T-helper 22 cell (primary cell): ENCODE results near the gene INTS3.

Experiments
- DNase-seq: peaks from one replicate; pipeline ENCODE4 v3.0.0-alpha.2; 2020; ENCODE audit warnings: low read depth

The INTS3 gene, protein sequence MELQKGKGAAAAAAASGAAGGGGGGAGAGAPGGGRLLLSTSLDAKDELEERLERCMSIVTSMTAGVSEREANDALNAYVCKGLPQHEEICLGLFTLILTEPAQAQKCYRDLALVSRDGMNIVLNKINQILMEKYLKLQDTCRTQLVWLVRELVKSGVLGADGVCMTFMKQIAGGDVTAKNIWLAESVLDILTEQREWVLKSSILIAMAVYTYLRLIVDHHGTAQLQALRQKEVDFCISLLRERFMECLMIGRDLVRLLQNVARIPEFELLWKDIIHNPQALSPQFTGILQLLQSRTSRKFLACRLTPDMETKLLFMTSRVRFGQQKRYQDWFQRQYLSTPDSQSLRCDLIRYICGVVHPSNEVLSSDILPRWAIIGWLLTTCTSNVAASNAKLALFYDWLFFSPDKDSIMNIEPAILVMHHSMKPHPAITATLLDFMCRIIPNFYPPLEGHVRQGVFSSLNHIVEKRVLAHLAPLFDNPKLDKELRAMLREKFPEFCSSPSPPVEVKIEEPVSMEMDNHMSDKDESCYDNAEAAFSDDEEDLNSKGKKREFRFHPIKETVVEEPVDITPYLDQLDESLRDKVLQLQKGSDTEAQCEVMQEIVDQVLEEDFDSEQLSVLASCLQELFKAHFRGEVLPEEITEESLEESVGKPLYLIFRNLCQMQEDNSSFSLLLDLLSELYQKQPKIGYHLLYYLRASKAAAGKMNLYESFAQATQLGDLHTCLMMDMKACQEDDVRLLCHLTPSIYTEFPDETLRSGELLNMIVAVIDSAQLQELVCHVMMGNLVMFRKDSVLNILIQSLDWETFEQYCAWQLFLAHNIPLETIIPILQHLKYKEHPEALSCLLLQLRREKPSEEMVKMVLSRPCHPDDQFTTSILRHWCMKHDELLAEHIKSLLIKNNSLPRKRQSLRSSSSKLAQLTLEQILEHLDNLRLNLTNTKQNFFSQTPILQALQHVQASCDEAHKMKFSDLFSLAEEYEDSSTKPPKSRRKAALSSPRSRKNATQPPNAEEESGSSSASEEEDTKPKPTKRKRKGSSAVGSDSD

DNA sequence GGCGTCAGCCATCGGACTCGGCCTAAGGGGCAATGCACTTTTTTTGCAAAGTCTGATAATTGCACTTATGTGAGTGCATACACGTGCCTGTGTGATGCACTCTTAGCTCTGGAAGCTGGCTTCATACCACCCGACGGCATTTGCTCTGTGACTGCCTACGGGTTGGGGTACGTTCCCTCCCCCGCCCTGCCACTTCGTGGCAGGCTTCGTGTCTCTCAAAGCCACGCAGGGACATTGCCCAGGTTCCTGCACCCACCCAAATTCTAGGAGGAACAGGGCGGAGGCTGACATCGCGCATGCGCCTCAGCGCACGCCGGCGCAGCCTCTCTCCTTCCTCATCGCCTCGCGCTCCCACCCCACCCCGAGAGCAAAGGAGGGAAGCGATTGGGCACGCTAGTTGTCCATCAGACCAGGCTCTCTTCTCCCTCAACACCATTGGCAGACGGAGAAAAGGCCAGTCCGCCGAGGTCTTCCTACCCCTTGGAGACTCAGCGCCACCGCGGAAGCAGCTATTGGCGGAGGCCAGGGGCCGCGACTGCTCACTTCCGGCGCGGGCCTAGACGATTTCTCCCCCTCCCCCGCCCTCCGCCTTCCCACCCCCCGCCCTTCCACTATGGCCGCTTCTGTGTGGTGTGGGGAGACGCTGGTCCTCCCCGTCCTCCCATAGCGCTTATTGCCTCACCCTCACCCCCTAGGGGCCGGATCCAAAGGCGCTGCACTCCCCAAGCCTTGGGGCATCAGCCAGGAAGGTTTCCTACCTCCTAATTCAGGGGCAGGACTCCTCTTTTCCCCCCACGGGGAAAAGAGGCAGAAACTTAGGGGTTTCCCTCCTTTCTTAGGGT is at the start of gene INTS3:
Gene INTS3 (plus strand): TSS at position 588 of the 842 bp plus-strand sequence. CDS start 585 bp downstream, outside the sequence.
- peak; percentile 100 for DNase-seq

DNA sequence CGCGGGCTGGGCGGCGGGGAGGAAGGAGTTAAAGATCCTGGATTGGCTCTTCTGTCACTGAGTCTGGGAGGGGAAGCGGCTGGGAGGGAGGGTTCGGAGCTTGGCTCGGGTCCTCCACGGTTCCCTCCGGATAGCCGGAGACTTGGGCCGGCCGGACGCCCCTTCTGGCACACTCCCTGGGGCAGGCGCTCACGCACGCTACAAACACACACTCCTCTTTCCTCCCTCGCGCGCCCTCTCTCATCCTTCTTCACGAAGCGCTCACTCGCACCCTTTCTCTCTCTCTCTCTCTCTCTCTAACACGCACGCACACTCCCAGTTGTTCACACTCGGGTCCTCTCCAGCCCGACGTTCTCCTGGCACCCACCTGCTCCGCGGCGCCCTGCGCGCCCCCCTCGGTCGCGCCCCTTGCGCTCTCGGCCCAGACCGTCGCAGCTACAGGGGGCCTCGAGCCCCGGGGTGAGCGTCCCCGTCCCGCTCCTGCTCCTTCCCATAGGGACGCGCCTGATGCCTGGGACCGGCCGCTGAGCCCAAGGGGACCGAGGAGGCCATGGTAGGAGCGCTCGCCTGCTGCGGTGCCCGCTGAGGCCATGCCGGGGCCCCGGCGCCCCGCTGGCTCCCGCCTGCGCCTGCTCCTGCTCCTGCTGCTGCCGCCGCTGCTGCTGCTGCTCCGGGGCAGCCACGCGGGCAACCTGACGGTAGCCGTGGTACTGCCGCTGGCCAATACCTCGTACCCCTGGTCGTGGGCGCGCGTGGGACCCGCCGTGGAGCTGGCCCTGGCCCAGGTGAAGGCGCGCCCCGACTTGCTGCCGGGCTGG is 49.1 kb upstream of the INTS3 start, which contains the start of gene NPR1:
Gene NPR1 (plus strand): TSS at position 170 of the 818 bp plus-strand sequence. CDS start 421 bp downstream, at position 591.
- no peak for DNase-seq

DNA sequence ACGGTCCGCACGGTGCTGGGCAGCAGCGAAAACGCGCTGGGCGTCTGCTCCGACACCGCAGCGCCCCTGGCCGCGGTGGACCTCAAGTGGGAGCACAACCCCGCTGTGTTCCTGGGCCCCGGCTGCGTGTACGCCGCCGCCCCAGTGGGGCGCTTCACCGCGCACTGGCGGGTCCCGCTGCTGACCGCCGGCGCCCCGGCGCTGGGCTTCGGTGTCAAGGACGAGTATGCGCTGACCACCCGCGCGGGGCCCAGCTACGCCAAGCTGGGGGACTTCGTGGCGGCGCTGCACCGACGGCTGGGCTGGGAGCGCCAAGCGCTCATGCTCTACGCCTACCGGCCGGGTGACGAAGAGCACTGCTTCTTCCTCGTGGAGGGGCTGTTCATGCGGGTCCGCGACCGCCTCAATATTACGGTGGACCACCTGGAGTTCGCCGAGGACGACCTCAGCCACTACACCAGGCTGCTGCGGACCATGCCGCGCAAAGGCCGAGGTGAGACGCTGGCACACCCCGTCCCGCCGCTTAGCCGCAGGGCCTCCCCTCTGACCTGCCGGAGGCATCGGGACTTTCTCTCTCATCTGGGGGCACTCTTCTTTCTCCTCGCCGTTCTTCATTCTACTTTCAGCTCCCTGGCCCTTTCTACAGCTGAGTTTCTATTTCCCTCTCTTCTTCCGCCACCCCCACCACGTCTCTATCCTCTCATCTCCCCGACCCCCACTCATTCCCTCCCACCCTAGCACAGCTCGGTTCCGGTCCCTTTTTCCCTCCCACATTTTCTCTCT is 48.3 kb upstream of the INTS3 start:
- DNase-seq, result no peak

DNA sequence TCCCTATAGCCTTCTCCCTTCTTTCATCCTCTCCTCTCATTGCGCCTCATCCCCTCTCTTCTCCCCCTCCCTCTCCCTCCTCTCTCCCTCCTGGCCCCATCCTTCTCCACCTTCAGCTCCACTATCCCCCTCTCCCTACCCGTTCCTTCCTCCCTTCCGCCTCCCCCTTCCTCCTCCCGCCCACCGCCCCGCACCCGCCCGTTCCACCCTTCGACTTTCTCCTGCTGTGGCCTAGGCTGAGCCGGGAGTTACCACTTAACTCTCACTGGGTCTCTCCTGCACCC is 47.8 kb upstream of the INTS3 start:
- no peak for DNase-seq

DNA sequence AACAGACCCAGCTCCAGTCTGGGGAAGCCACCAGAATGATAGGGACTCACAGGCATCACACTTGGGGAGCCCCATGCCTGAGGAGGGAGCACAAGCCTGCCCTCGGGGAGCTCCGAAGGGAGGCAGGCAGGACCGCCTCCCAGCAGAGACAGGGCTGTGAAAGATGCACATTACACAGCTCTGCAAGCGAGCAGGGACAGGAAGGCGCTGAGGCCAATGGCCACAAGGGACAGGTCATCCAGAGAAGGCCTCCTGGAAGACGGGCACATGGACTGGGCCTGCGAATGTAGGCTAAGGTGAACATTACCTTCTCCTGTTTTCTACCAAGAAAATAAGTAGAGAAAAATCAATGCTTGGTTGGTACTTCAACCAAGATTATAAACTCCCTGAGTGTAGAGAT is 45.1 kb upstream of the INTS3 start:
- DNase-seq, result no peak

DNA sequence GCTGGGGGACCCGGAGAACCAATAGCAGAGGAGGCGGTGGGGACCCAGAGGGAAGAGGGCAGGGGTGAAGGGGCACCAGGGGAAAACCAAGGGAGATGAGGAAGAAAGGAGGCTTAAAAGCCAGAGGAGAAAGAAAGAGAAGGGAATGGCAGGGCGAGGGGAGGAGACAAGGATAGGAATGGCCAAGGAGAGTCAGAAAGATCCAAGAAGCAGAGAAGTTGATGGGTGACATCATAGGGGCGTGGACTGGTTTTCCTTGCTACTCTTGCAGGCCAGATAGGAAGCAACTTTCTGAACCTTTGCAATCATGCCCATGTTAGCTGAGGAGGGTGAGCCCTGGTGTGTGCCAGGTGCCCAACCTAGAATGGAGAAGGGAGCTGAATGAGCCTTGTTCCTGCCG is 44.0 kb upstream of the INTS3 start:
- no peak for DNase-seq

DNA sequence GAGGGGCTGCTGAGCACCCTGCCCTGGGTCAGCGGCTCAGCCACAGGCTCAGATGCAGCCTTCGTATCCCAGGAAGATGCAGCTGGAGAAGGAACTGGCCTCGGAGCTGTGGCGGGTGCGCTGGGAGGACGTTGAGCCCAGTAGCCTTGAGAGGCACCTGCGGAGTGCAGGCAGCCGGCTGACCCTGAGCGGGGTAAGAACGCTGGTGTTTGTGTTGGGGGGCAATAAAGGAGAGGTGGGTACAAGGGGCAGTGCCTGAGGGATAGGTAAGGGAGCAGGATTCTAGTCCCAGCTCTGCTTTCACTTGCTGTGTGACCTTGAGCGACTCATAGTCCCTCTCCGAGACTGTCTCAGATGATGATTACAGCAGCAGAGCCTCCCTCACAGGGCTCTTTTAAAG is 43.0 kb upstream of the INTS3 start:
- DNase-seq, result no peak

DNA sequence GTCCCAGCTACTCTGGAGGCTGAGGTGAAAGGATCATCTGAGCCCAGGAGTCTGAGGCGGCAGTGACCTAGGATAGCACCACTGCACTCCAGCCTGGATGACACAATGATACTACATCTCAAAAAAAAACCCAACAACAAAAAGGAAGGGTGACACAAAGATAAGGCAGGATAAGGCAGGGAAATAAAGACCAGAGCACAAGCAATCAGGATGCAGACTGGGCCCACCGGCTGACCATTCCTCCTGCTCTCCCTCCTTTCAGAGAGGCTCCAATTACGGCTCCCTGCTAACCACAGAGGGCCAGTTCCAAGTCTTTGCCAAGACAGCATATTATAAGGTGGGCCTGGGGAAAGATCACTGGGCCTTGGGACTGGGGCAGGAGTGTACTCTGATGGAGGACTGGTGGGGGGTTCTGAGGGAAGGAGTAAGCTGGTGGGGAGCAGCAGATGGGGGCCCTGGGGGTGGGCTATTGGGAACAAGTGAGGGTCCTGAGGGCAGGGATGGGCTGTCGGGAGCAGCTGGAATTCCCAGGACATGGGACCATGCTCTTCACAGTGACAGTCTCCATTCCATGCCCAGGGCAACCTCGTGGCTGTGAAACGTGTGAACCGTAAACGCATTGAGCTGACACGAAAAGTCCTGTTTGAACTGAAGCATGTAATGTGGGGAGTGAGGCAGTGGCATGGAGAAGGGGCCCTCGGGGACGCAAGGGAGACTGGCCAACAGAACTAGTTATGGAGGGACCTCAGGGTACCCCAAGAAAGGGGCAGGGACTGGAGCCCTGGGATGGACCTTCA is 42.1 kb upstream of the INTS3 start:
- DNase-seq, result no peak

DNA sequence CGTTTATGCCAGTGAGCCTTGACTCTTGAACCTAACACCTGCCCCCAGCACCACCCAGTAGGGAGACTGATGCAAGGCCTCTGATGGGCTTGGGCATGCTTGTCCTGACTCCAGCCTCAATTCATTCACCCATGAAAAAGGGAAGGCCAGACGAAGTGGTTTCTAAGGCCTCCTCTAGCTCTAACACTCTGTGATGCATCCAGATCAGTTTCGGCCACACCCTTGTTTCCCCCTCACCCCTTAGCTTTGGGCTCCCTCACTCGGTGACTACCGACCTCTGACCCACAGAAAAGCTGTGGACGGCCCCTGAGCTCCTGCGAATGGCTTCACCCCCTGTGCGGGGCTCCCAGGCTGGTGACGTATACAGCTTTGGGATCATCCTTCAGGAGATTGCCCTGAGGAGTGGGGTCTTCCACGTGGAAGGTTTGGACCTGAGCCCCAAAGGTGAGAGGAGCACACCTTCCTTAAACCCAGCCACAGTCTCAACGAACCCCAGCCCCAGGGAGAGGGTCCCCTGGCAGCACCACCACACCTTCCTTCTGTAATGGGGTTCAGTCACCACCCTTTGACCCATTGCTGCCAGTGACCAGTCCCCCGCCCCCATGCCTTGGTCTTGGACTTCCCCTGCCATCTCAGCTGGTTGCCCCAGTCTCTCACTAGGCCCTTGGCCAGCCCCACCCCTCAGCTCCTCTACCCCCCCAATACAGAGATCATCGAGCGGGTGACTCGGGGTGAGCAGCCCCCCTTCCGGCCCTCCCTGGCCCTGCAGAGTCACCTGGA is 40.3 kb upstream of the INTS3 start:
- DNase-seq, result no peak

DNA sequence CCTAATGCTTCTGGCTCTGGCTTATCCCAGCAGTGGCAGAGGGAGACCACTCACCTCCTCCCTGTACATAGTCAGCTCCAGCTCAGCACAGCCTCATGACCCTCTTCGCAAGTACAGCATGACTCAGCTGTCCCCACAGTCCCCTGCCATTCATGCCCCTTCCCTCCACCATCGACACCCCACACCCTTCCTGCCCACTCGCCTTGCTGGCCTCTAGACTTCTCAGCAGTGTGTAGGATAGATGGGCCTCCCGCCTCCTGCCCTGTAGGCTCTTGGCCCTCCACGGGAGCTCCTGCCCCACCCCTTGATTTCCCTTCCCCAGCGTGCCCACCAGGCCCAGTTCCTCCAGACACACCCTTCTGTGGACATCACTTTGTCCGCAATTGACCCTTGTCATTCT is 39.6 kb upstream of the INTS3 start:
- no peak for DNase-seq

DNA sequence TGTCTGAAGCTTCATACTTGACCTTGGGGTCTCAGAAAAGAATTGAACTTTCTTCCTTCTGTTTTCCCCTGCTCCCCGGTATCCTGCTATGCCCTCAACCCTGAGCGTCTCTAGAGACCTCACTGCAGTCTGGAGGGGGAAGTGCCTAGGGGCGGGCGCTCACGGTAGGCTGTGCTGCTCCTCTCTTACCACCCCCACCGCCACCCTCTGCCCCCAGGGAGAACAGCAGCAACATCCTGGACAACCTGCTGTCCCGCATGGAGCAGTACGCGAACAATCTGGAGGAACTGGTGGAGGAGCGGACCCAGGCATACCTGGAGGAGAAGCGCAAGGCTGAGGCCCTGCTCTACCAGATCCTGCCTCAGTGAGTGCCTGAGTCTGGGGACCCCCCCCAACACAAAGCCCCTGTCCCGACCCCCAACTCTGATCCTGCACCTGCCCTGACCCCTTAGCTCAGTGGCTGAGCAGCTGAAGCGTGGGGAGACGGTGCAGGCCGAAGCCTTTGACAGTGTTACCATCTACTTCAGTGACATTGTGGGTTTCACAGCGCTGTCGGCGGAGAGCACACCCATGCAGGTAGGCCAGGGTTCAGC is 39.0 kb upstream of the INTS3 start:
- DNase-seq, result no peak

DNA sequence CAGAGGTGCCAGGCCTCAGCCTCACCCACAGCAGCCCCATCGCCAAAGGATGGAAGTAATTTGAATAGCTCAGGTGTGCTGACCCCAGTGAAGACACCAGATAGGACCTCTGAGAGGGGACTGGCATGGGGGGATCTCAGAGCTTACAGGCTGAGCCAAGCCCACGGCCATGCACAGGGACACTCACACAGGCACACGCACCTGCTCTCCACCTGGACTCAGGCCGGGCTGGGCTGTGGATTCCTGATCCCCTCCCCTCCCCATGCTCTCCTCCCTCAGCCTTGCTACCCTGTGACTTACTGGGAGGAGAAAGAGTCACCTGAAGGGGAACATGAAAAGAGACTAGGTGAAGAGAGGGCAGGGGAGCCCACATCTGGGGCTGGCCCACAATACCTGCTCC is 34.4 kb upstream of the INTS3 start:
- no peak for DNase-seq

DNA sequence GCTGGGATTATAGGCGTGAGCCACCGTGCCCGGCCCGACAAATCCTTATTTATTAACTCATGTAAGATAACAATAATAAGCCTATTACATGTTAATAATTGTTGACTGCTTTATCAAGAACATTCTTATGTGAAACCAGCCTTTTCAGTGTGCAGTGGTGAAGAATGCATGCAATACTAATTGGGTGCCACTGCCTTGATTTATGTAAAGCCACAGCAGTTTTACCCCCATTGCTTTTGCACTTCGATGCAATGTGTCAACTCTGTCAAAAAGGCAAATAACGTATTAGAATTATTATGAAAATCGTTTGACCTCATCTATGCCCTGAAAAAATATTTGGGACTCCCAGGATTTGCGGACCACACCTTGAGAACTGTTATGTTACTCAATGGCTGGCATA is 31.1 kb upstream of the INTS3 start:
- no peak for DNase-seq

DNA sequence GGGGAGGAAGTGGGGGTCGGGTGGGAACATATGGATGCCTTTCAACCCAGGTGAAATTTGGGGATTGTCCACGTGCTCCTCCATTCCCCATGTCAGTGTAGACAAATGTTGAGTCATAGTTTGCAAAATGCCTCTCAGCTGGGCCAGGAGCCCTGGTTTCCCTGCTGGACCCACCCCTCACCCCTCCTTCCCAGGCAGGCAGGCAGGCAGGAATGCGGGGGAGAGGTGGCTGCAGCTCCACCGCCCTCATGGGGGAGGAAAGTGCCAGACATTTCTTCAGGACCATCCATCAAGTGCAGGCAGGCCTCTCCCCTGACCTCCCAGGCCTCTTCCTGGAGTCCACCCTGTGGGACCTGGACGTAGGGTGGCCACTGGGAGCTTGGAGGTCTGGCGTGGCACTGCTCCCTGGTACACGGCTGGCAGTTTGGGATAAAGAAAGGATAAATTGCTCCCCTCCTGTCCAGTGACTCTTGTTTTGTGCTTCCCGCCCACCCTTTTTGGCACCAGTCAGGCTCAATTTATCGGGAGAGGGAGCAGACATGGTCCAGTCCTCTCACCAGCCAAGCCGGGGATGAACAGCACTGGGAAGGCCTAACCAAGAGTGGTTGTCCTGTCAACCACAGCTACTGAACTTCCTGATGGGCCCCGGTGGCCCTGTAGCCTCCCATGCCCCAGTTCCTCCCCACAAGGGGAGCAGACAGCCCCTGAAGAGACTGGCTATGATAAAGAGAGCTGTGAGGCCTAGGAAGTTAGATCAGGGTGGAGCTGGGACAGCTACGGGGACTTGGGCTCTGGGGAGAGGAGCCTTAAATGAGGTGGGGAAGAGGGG is 30.4 kb upstream of the INTS3 start:
- no peak for DNase-seq

DNA sequence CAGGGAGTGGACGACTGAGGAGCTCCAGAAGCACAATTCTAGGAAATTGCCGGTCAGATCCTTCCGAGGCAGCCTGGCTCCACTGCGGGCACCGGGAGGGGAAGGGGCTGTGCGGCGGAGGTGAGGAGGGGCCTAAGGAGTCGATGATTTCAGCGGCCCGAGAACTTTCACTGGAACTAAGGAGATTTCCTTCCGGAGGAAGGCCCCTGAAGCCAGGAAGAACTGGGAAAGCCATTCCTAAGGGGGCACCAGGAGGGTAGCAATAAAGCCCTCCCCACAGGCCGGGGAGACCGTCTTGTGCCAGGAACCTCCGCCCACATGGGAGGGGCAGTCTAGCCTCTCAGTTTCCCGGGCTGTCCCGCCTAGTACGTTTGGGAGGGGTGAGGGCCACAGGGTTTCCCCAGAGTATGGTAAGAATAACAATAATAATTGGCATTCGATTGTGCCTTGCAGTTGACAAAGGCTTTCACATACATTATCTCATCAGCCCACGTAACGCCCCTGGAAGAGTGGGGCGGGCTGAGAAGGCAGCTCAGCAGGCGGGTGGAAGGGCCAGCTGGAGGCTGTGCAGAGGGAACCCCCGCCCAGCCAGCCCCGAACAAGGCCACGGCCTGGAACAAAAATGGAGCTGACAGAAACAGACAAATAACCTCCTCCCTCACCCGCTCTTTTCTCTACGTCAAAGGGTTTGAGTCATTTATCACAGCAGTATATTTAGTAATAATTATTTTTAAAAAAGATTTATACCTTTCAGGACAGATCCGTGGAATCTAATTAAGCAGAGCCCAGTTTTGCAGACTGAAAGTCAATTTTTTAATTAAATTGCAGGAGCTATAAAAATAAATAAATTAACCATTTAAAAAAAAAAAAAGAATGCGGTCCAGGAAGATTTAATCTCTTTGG is 29.6 kb upstream of the INTS3 start:
- DNase-seq, result no peak
